Upper lobe of right lung (tissue), 1 donor: ENCODE measurements around the gene ALPG. TPM values are rescaled to one million over a fixed set of nuclear protein-coding genes. Genes with fewer than 3 reads are reported as not detected.

Experiments used
- ATAC-seq: fragments of 200-7000 bp; cut with Tn5 transposase; one replicate; pipeline ENCODE4 v1.9.1; 2020; ENCODE audit warnings: mild to moderate bottlenecking, moderate library complexity
- DNase-seq: peaks from one replicate; pipeline ENCODE4 v3.0.0-alpha.2; 2020
- H3K27ac ChIP-seq: fragments of 200-600 bp; one replicate; pipeline ENCODE4 v1.8.0; 2022
- H3K27me3 ChIP-seq: fragments of 200-600 bp; one replicate; pipeline ENCODE4 v1.8.0; 2022; ENCODE audit warnings: mild to moderate bottlenecking
- H3K36me3 ChIP-seq: fragments of 200-600 bp; one replicate; pipeline ENCODE4 v1.8.0; 2022
- H3K4me1 ChIP-seq: fragments of 200-600 bp; one replicate; pipeline ENCODE4 v1.8.0; 2022
- H3K4me3 ChIP-seq: fragments of 200-600 bp; one replicate; pipeline ENCODE4 v1.8.0; 2022; ENCODE audit warnings: mild to moderate bottlenecking
- H3K9me3 ChIP-seq: fragments of 200-600 bp; one replicate; pipeline ENCODE4 v1.8.0; 2022
- CTCF ChIP-seq: fragments of 200-600 bp; IDR thresholded peaks from one replicate; pipeline ENCODE4 v1.8.0; 2022; ENCODE audit warnings: antibody characterized with exemption
- intact Hi-C: fragments of 100-400 bp; cut with DNase I; formaldehyde crosslinking; loops from one replicate; pipeline ENCODE4 v1.11.0; 2022
- total RNA-seq: library from RNA; stranded (reverse); fragmentation: NEBNext Ultra II Directional; extraction: Animal tissue kit (Norgen Biotek cat#: 25700); gene quantifications from one replicate; pipeline ENCODE4 v1.2.1, GENCODE V29; 2021
- donor health status: DM: no; HTN: yes; CAD: no; lungs with severe emphysema.

Gene ALPG
- total RNA-seq, 1 donor from 2014 or later: 0.49 TPM

- ATAC-seq: no peak
- H3K9me3 ChIP-seq: no peaks in the 10 kb centered on the region
- H3K4me3 ChIP-seq: no peak overlapping the region
- TF ChIP-seq CTCF: no peak
- H3K36me3 ChIP-seq: no peaks in the 10 kb centered on the region
- no peaks in the 10 kb centered on the region for H3K4me1 ChIP-seq
- H3K27me3 ChIP-seq: peaks cover 71% of the 10 kb centered on the region
- DNase-seq: peak; percentile 58
- H3K27ac ChIP-seq: no peak overlapping the region
- intact Hi-C loops: no loop called here
Observed at GRCh38 chr2:232416521-232417470, 10.2 kb downstream of the ALPG start.

- Histone ChIP-seq H3K9me3 (no peaks in the 10 kb centered on the region), H3K27ac (no peak overlapping the region), H3K4me3 (no peak overlapping the region), H3K4me1 (no peaks in the 10 kb centered on the region), H3K27me3 (peaks cover 78% of the 10 kb centered on the region), H3K36me3 (no peaks in the 10 kb centered on the region)
- no peak for ATAC-seq
- TF ChIP-seq CTCF: no peak
- intact Hi-C loops: no loop called here
- DNase-seq: peak; percentile 20
Observed at GRCh38 chr2:232417489-232417888, 10.8 kb downstream of the ALPG start.

GRCh38 chr2:232418056-232418455 is 11.4 kb downstream of the ALPG start:
- no peak for TF ChIP-seq CTCF
- Histone ChIP-seq H3K4me3 (no peak overlapping the region), H3K36me3 (no peaks in the 10 kb centered on the region), H3K27me3 (peaks cover 77% of the 10 kb centered on the region), H3K4me1 (no peaks in the 10 kb centered on the region), H3K27ac (no peak overlapping the region), H3K9me3 (no peaks in the 10 kb centered on the region)
- ATAC-seq (no peak), DNase-seq (peak; percentile 21)
- intact Hi-C loops: no loop called here

- H3K27me3 ChIP-seq: peaks cover 75% of the 10 kb centered on the region
- no peak overlapping the region for H3K27ac ChIP-seq
- no peaks in the 10 kb centered on the region for H3K9me3 ChIP-seq
- no peaks in the 10 kb centered on the region for H3K4me1 ChIP-seq
- DNase-seq: peak; percentile 70
- peak overlapping the region; percentile 25 for H3K4me3 ChIP-seq
- TF ChIP-seq CTCF: no peak
- peak; percentile 65 for ATAC-seq
- intact Hi-C loops: no loop called here
- H3K36me3 ChIP-seq: no peaks in the 10 kb centered on the region
Observed at GRCh38 chr2:232418466-232419244, 12.0 kb downstream of the ALPG start.

GRCh38 chr2:232419245-232420072 is 12.8 kb downstream of the ALPG start:
- Histone ChIP-seq H3K4me3 (peak overlapping the region; percentile 25), H3K27me3 (peaks cover 75% of the 10 kb centered on the region), H3K9me3 (no peaks in the 10 kb centered on the region), H3K36me3 (no peaks in the 10 kb centered on the region), H3K27ac (no peak overlapping the region), H3K4me1 (no peaks in the 10 kb centered on the region)
- peak; percentile 66 for DNase-seq
- ATAC-seq: peak; percentile 31
- no peak for TF ChIP-seq CTCF
- intact Hi-C loops: no loop called here
